Measurements from ENCODE around the gene SORCS2. TPM values are rescaled to one million over a fixed set of nuclear protein-coding genes. Genes with fewer than 3 reads are reported as not detected.

Gene SORCS2
- total RNA-seq, 1 experiment from 2014 or later, result 4.1 TPM

DNA sequence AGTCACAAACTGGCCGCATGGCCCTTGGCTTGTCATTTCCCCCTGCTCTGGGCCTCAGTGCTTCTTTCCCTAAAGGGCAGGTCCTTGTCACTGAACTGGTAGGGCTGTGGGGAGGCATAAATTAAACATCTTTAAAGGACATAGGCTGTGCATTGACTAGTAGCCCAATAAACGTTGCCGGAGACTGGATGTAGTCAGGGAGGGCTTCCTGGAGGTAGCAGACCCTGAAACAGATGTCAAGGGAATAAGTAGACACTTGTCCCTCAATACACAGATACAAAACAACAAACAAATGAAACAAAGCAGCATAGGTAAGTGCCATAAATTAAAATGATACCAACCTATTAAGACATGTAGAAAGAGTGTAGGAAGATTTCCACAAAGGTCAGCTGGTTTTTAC, 314.2 kb downstream of the SORCS2 start:
- Histone ChIP-seq H4K20me1 (ENCODE audit: low read length) (no peaks in the 10 kb centered on the region), H3K9me2 (replicated peaks; ENCODE audit: low read length) (no peaks in the 10 kb centered on the region), H3K79me2 (ENCODE audit: low read length) (no peaks in the 10 kb centered on the region), H2AFZ (ENCODE audit: low read length) (no peak overlapping the region), H3K4me1 (ENCODE audit: insufficient read depth, low read length) (no peaks in the 10 kb centered on the region), H3K27me3 (ENCODE audit: low read length) (no peaks in the 10 kb centered on the region), H3F3A (ENCODE audit: low read length, unreplicated experiment) (no peaks in the 10 kb centered on the region), H3K27ac (ENCODE audit: low read length) (no peak overlapping the region), H3K4me2 (ENCODE audit: low read length) (no peak overlapping the region), H3K9me3 (ENCODE audit: low read length) (no peaks in the 10 kb centered on the region), H3K9ac (ENCODE audit: low read length) (no peak overlapping the region), H3K4me3 (ENCODE audit: low read length) (no peak overlapping the region), H3K36me3 (ENCODE audit: low read depth, low read length) (no peaks in the 10 kb centered on the region)
- ATAC-seq, result no peak
- no peak for DNase-seq
- TF ChIP-seq EZH2 (IDR thresholded peaks at IDR 0.05; ENCODE audit: low read length, unreplicated experiment) (no peak), EZH2phosphoT487 (IDR thresholded peaks at IDR 0.05; ENCODE audit: borderline replicate concordance, low read length) (no peak), CTCF (conservative IDR thresholded peaks at IDR 0.05; ENCODE audit: low read depth, low read length) (no peak)
- ChIA-PET POLR2A (ENCODE audit: unreplicated experiment) (no interaction called here), CTCF (no interaction called here)
- no TSS peak for BruUV-seq (replicated peaks)
- intact Hi-C loops (cut with micrococcal nuclease), result no loop called here

DNA sequence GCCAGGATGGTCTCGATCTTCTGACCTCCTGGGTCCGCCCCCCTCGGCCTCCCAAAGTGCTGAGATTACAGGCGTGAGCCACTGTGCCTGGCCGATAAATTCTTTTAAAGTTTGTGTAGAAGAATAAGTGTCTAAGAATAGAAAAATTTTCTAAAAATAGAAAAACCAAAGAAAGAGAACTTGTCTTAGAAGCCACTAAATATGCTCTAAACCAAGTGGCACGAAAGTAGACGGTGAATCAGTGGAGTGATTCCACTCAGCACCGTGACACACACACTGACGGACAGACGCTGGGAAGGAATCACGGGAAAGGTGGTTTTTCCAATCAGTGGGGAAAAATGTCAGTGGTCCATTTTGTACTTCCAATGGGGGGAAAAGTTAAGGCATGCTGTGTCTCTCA, 315.0 kb downstream of the SORCS2 start:
- no peak for ATAC-seq

GRCh38 chr4:7510066-7510465, 317.7 kb downstream of the SORCS2 start:
- Histone ChIP-seq H3K9me2 (replicated peaks; ENCODE audit: low read length) (no peaks in the 10 kb centered on the region), H3K9ac (ENCODE audit: low read length) (no peak overlapping the region), H3K79me2 (ENCODE audit: low read length) (no peaks in the 10 kb centered on the region), H3K9me3 (ENCODE audit: low read length) (no peaks in the 10 kb centered on the region), H3K4me2 (ENCODE audit: low read length) (no peak overlapping the region), H3F3A (ENCODE audit: low read length, unreplicated experiment) (no peaks in the 10 kb centered on the region), H3K4me3 (ENCODE audit: low read length) (no peak overlapping the region), H3K4me1 (ENCODE audit: insufficient read depth, low read length) (peaks cover 14% of the 10 kb centered on the region), H4K20me1 (ENCODE audit: low read length) (no peaks in the 10 kb centered on the region), H2AFZ (ENCODE audit: low read length) (no peak overlapping the region), H3K27me3 (ENCODE audit: low read length) (no peaks in the 10 kb centered on the region), H3K27ac (ENCODE audit: low read length) (no peak overlapping the region), H3K36me3 (ENCODE audit: low read depth, low read length) (no peaks in the 10 kb centered on the region)
- ChIA-PET POLR2A (ENCODE audit: unreplicated experiment) (no interaction called here), CTCF (no interaction called here)
- intact Hi-C loops (cut with micrococcal nuclease), result no loop called here
- BruUV-seq (replicated peaks), result no TSS peak
- no peak for ATAC-seq
- no peak for DNase-seq
- TF ChIP-seq EZH2phosphoT487 (IDR thresholded peaks at IDR 0.05; ENCODE audit: borderline replicate concordance, low read length) (no peak), EZH2 (IDR thresholded peaks at IDR 0.05; ENCODE audit: low read length, unreplicated experiment) (no peak), CTCF (conservative IDR thresholded peaks at IDR 0.05; ENCODE audit: low read depth, low read length) (no peak)

More for the DNA sequence above, 315.0 kb downstream of the SORCS2 start:
- H3K4me1 ChIP-seq (ENCODE audit: insufficient read depth, low read length), result no peaks in the 10 kb centered on the region
- H3K9me3 ChIP-seq (ENCODE audit: low read length), result no peaks in the 10 kb centered on the region
- H3K27me3 ChIP-seq (ENCODE audit: low read length), result no peaks in the 10 kb centered on the region
- TF ChIP-seq CTCF (conservative IDR thresholded peaks at IDR 0.05; ENCODE audit: low read depth, low read length) (no peak), EZH2phosphoT487 (IDR thresholded peaks at IDR 0.05; ENCODE audit: borderline replicate concordance, low read length) (no peak)
- ChIA-PET POLR2A (ENCODE audit: unreplicated experiment) (no interaction called here), CTCF (interaction anchor here (0.5 kb wide), 1 partner anchor 123 kb away, joined by 3 read pairs; no protein-coding TSS in a partner anchor)
- no peak overlapping the region for H2AFZ ChIP-seq (ENCODE audit: low read length)
- no peaks in the 10 kb centered on the region for H4K20me1 ChIP-seq (ENCODE audit: low read length)
- H3K9me2 ChIP-seq (replicated peaks; ENCODE audit: low read length), result no peaks in the 10 kb centered on the region
- no peak for DNase-seq
- no peak overlapping the region for H3K4me3 ChIP-seq (ENCODE audit: low read length)
- BruUV-seq (replicated peaks), result no TSS peak
- no peak overlapping the region for H3K9ac ChIP-seq (ENCODE audit: low read length)
- H3K4me2 ChIP-seq (ENCODE audit: low read length), result no peak overlapping the region
- H3K36me3 ChIP-seq (ENCODE audit: low read depth, low read length), result no peaks in the 10 kb centered on the region
- H3F3A ChIP-seq (ENCODE audit: low read length, unreplicated experiment), result no peaks in the 10 kb centered on the region
- H3K79me2 ChIP-seq (ENCODE audit: low read length), result no peaks in the 10 kb centered on the region
- intact Hi-C loops (cut with micrococcal nuclease), result no loop called here
- no peak overlapping the region for H3K27ac ChIP-seq (ENCODE audit: low read length)

Data from PC-3 (cell line).